ENCODE data around the gene SUGCT.

GRCh38 chr7:40611095-40611871 is 476.5 kb downstream of the SUGCT start:
- TF ChIP-seq CTCF (IDR thresholded peaks at IDR 0.05; ENCODE audit: low read depth, low read length) (no peak), POLR2A (IDR thresholded peaks at IDR 0.05; ENCODE audit: extremely low read depth, insufficient read length) (no peak), MAX (IDR thresholded peaks at IDR 0.05; ENCODE audit: low read depth, low read length) (no peak)
